ENCODE measurements around the gene CFAP299.

DNA sequence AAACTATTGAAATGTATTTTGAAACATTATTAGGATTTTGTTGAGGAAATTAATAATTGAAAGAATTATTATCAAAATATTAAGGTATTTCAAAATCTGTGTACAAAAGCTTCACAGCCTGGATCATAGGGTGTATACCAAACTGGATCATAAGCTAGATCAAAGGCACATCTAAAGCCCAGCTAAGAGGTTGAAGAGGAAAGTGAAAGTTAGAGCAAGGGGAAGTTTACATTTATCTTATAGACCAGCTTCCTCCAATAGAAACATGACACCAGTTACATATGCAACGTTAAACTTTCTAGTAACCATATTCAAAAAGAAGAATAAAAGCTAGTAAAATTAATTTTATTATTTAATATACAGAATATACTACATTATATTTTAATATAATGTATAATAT lies 467.8 kb downstream of the CFAP299 start:
- TF ChIP-seq POLR2A (IDR thresholded peaks at IDR 0.05) (no peak), POLR2AphosphoS5 (IDR thresholded peaks at IDR 0.05) (no peak), EP300 (IDR thresholded peaks at IDR 0.05) (no peak)
- TF ChIP-seq, protein P1, sequence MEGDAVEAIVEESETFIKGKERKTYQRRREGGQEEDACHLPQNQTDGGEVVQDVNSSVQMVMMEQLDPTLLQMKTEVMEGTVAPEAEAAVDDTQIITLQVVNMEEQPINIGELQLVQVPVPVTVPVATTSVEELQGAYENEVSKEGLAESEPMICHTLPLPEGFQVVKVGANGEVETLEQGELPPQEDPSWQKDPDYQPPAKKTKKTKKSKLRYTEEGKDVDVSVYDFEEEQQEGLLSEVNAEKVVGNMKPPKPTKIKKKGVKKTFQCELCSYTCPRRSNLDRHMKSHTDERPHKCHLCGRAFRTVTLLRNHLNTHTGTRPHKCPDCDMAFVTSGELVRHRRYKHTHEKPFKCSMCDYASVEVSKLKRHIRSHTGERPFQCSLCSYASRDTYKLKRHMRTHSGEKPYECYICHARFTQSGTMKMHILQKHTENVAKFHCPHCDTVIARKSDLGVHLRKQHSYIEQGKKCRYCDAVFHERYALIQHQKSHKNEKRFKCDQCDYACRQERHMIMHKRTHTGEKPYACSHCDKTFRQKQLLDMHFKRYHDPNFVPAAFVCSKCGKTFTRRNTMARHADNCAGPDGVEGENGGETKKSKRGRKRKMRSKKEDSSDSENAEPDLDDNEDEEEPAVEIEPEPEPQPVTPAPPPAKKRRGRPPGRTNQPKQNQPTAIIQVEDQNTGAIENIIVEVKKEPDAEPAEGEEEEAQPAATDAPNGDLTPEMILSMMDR (IDR thresholded peaks at IDR 0.05), result no peak
